H9 (cell line): ENCODE data around the gene GPR68. TPM values are rescaled to one million over a fixed set of nuclear protein-coding genes. Genes with fewer than 3 reads are reported as not detected.

Source experiments
- DNase-seq: peaks from one replicate; pipeline ENCODE4 v3.0.0-alpha.2; 2017
- H2AFZ ChIP-seq: one replicate; pipeline ENCODE4 v1.6.1; 2013; ENCODE audit warnings: mild to moderate bottlenecking, low read length, control low read depth, moderate library complexity
- H2AK5ac ChIP-seq: 2 replicates; pipeline ENCODE4 v1.6.1; 2013; ENCODE audit warnings: low read length, control low read depth, mixed read lengths; ENCODE audit not compliant: insufficient read length
- H2BK120ac ChIP-seq: one replicate; pipeline ENCODE4 v1.6.1; 2013; ENCODE audit warnings: low read depth, mild to moderate bottlenecking, low read length, control low read depth, inconsistent platforms; ENCODE audit not compliant: poor library complexity, severe bottlenecking
- H2BK12ac ChIP-seq: 2 replicates; pipeline ENCODE4 v1.6.1; 2013; ENCODE audit warnings: low read length, control low read depth, mixed read lengths, low read depth; ENCODE audit not compliant: insufficient read length
- H2BK15ac ChIP-seq: 2 replicates; pipeline ENCODE4 v1.6.1; 2013; ENCODE audit warnings: low read depth, low read length, control low read depth
- H2BK20ac ChIP-seq: one replicate; pipeline ENCODE4 v1.6.1; 2013; ENCODE audit warnings: low read depth, mild to moderate bottlenecking, low read length, control low read depth, inconsistent platforms; ENCODE audit not compliant: poor library complexity, severe bottlenecking
- H2BK5ac ChIP-seq: 2 replicates; pipeline ENCODE4 v1.6.1; 2013; ENCODE audit warnings: low read length, control low read depth, mixed read lengths; ENCODE audit not compliant: insufficient read length
- H3K14ac ChIP-seq: 2 replicates; pipeline ENCODE4 v1.6.1; 2013; ENCODE audit warnings: low read length, control low read depth; ENCODE audit not compliant: insufficient read depth
- H3K18ac ChIP-seq: 2 replicates; pipeline ENCODE4 v1.6.1; 2013; ENCODE audit warnings: low read depth, mild to moderate bottlenecking, mixed read lengths, low read length, control low read depth; ENCODE audit not compliant: insufficient read length
- H3K23ac ChIP-seq: 2 replicates; pipeline ENCODE4 v1.6.1; 2013; ENCODE audit warnings: low read length, control low read depth, mixed read lengths, low read depth; ENCODE audit not compliant: insufficient read length
- H3K23me2 ChIP-seq: 2 replicates; pipeline ENCODE4 v1.6.1; 2013; ENCODE audit warnings: low read depth, mild to moderate bottlenecking, mixed read lengths, low read length, control low read depth; ENCODE audit not compliant: insufficient read length, poor library complexity, severe bottlenecking
- H3K27ac ChIP-seq: 2 replicates; pipeline ENCODE4 v1.5.1; 2013; ENCODE audit warnings: low read length, control low read depth, mixed read lengths, low read depth; ENCODE audit not compliant: insufficient read length
- H3K27me3 ChIP-seq: 2 replicates; pipeline ENCODE4 v1.6.1; 2013; ENCODE audit warnings: low read length, control low read depth, inconsistent platforms; ENCODE audit not compliant: insufficient read depth
- H3K4ac ChIP-seq: 2 replicates; pipeline ENCODE4 v1.6.1; 2013; ENCODE audit warnings: low read depth, mild to moderate bottlenecking, control low read depth, inconsistent platforms, low read length, moderate library complexity
- H3K4me1 ChIP-seq: 2 replicates; pipeline ENCODE4 v1.6.1; 2013; ENCODE audit warnings: low read length, control low read depth, inconsistent platforms; ENCODE audit not compliant: insufficient read depth
- H3K4me2 ChIP-seq: 2 replicates; pipeline ENCODE4 v1.6.1; 2013; ENCODE audit warnings: low read length, control low read depth, mixed read lengths; ENCODE audit not compliant: insufficient read length, insufficient read depth
- H3K56ac ChIP-seq: 2 replicates; pipeline ENCODE4 v1.6.1; 2013; ENCODE audit warnings: low read depth, mild to moderate bottlenecking, mixed read lengths, low read length, control low read depth; ENCODE audit not compliant: insufficient read length
- H3K79me1 ChIP-seq: 2 replicates; pipeline ENCODE4 v1.6.1; 2013; ENCODE audit warnings: low read depth, mild to moderate bottlenecking, moderate library complexity, low read length, control low read depth, inconsistent platforms; ENCODE audit not compliant: insufficient read depth, poor library complexity, severe bottlenecking
- H3K79me2 ChIP-seq: 2 replicates; pipeline ENCODE4 v1.6.1; 2013; ENCODE audit warnings: low read length, control low read depth, inconsistent platforms; ENCODE audit not compliant: insufficient read depth
- H3K9ac ChIP-seq: 2 replicates; pipeline ENCODE4 v1.6.1; 2013; ENCODE audit warnings: low read length, control low read depth, mixed read lengths; ENCODE audit not compliant: insufficient read length; ENCODE audit errors: extremely low read depth
- H3K9me3 ChIP-seq: one replicate; pipeline ENCODE4 v1.6.1; 2013; ENCODE audit warnings: low read depth, low read length, inconsistent platforms; ENCODE audit not compliant: control insufficient read depth
- H3T11ph ChIP-seq: one replicate; pipeline ENCODE4 v1.6.1; 2013; ENCODE audit warnings: mild to moderate bottlenecking, low read length, control low read depth, inconsistent platforms
- H4K20me1 ChIP-seq: one replicate; pipeline ENCODE4 v1.6.1; 2013; ENCODE audit not compliant: control insufficient read depth, insufficient read length, insufficient read depth
- H4K5ac ChIP-seq: 2 replicates; pipeline ENCODE4 v1.6.1; 2013; ENCODE audit warnings: low read depth, mild to moderate bottlenecking, mixed read lengths, low read length, control low read depth; ENCODE audit not compliant: insufficient read length
- H4K8ac ChIP-seq: replicated peaks from 2 replicates; pipeline ENCODE4 v1.6.1; 2013; ENCODE audit warnings: low read length, control low read depth, mixed read lengths, low read depth; ENCODE audit not compliant: insufficient read length
- H4K91ac ChIP-seq: 2 replicates; pipeline ENCODE4 v1.6.1; 2013; ENCODE audit warnings: low read depth, mild to moderate bottlenecking, moderate library complexity, mixed read lengths, low read length, control low read depth; ENCODE audit not compliant: insufficient read length
- H3K27ac Mint-ChIP-seq, 3 experiments: 2 replicates in 2 of 3; 3 replicates in 1 of 3; pipeline ENCODE4 v1.8.0; 2020 to 2021; ENCODE audit warnings: mixed read lengths in 3 of 3, mild to moderate bottlenecking in 1 of 3, moderate library complexity in 1 of 3
- H3K27me3 Mint-ChIP-seq: 2 replicates; pipeline ENCODE4 v1.8.0; 2021; ENCODE audit warnings: low read depth, mild to moderate bottlenecking, moderate library complexity, mixed read lengths
- H3K36me3 Mint-ChIP-seq, 3 experiments: 2 replicates in 2 of 3; 3 replicates in 1 of 3; pipeline ENCODE4 v1.8.0; 2020 to 2021; ENCODE audit warnings: low read depth in 3 of 3, mixed read lengths in 3 of 3; ENCODE audit not compliant: insufficient read depth in 1 of 3
- H3K4me1 Mint-ChIP-seq, 2 experiments: 2 replicates each; pipeline ENCODE4 v1.8.0; 2020; ENCODE audit warnings: mixed read lengths in 2 of 2
- H3K4me3 Mint-ChIP-seq, 2 experiments: 2 replicates in 1 of 2; 3 replicates in 1 of 2; pipeline ENCODE4 v1.8.0; 2020 to 2021; ENCODE audit warnings: mild to moderate bottlenecking in 2 of 2, mixed read lengths in 2 of 2, moderate library complexity in 1 of 2
- H3K9me3 Mint-ChIP-seq, 2 experiments: 2 replicates in 1 of 2; 3 replicates in 1 of 2; pipeline ENCODE4 v1.8.0; 2020; ENCODE audit warnings: mild to moderate bottlenecking in 2 of 2, mixed read lengths in 2 of 2, moderate library complexity in 1 of 2
- WGBS: extraction: QIAGEN DNeasy Blood & Tissue Kit; methylation state at CpG from one replicate; pipeline ENCODE4 v1.1.7; 2013; ENCODE audit warnings: missing lambda C conversion rate, low lambda C conversion rate, mixed read lengths; ENCODE audit not compliant: insufficient read length; ENCODE audit errors: extremely low coverage; 5-methylcytosine and 5-hydroxymethylcytosine counted together
- total RNA-seq: library from RNA; stranded (reverse); gene quantifications from 2 replicates; pipeline ENCODE4 v1.2.1, GENCODE V29; 2021
- TF ChIP-seq, protein P1 (sequence below): fragments of 200-600 bp; sonication (generic); conservative IDR thresholded peaks from 3 replicates; pipeline ENCODE4 v1.8.0; 2021; ENCODE audit warnings: antibody characterized with exemption, mild to moderate bottlenecking

The GPR68 gene
- total RNA-seq, 1 experiment from 2014 or later = 0.33 TPM

DNA sequence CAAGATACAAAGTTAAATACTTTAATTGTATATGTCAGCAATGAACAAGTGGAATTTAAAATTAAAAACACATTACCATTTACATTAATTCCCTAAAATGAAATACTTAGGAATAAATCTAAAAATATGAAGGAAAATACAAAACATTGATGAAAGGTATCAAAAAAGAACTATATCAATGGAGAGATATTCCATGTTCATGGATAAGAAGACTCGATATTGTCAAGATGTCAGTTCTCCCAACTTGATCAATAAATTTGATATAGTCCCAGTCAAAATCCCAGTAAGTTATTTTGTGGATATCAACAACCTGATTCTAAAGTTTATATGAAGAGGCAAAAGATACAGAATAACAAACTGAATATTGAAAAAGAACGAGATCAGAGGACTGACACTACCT lies 33.5 kb downstream of the GPR68 start:
- Histone ChIP-seq H2BK12ac (no peak overlapping the region), H4K8ac (no peak overlapping the region), H2BK15ac (no peak overlapping the region), H2AFZ (no peak overlapping the region), H2BK5ac (no peak overlapping the region), H3T11ph (no peak overlapping the region), H3K23me2 (no peaks in the 10 kb centered on the region), H3K79me2 (no peaks in the 10 kb centered on the region), H3K9me3 (no peaks in the 10 kb centered on the region), H4K91ac (no peak overlapping the region), H2BK120ac (no peak overlapping the region), H3K4me2 (no peak overlapping the region), H2AK5ac (no peak overlapping the region), H3K27ac (no peak overlapping the region), H2BK20ac (no peak overlapping the region), H3K14ac (no peak overlapping the region), H4K5ac (no peak overlapping the region), H3K56ac (no peak overlapping the region), H3K9ac (no peak overlapping the region), H3K18ac (no peak overlapping the region), H3K23ac (no peak overlapping the region), H3K4ac (no peak overlapping the region), H4K20me1 (no peaks in the 10 kb centered on the region), H3K4me1 (no peaks in the 10 kb centered on the region), H3K27me3 (no peaks in the 10 kb centered on the region), H3K79me1 (no peaks in the 10 kb centered on the region)
- Mint-ChIP-seq H3K27ac (no peak overlapping the region), H3K27me3 (no peaks in the 10 kb centered on the region), H3K4me3 (no peak overlapping the region), H3K36me3 (peaks cover 13 to 48% (median 45%) of the 10 kb centered on the region in 3 experiments), H3K9me3 (peaks cover 0 to 2% of the 10 kb centered on the region in 2 experiments; a peak in 1 of 5 replicates), H3K4me1 (no peaks in the 10 kb centered on the region)
- WGBS = no CpG with 5 or more reads among the region's 2 CpGs
- TF ChIP-seq, protein P1, sequence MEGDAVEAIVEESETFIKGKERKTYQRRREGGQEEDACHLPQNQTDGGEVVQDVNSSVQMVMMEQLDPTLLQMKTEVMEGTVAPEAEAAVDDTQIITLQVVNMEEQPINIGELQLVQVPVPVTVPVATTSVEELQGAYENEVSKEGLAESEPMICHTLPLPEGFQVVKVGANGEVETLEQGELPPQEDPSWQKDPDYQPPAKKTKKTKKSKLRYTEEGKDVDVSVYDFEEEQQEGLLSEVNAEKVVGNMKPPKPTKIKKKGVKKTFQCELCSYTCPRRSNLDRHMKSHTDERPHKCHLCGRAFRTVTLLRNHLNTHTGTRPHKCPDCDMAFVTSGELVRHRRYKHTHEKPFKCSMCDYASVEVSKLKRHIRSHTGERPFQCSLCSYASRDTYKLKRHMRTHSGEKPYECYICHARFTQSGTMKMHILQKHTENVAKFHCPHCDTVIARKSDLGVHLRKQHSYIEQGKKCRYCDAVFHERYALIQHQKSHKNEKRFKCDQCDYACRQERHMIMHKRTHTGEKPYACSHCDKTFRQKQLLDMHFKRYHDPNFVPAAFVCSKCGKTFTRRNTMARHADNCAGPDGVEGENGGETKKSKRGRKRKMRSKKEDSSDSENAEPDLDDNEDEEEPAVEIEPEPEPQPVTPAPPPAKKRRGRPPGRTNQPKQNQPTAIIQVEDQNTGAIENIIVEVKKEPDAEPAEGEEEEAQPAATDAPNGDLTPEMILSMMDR = no peak
- no peak for DNase-seq
